ENCODE data around the gene ATP7A. TPM values are rescaled to one million over a fixed set of nuclear protein-coding genes. Genes with fewer than 3 reads are reported as not detected.

Gene ATP7A
- total RNA-seq, 1 experiment from 2014 or later: 2.1 TPM

GRCh38 chrX:77969538-77969937, 59.0 kb downstream of the ATP7A start, which contains the start of gene PGAM4:
PGAM4 (minus strand) TSS chrX:77969638; CDS start chrX:77969638, 0 bp downstream.
- Histone ChIP-seq H3K9me3 (ENCODE audit: control insufficient read depth, low read depth, low read length) (peaks cover 12% of the 10 kb centered on the region), H3K4me1 (ENCODE audit: insufficient read depth, low read length) (no peaks in the 10 kb centered on the region), H3K4me2 (ENCODE audit: insufficient read depth, insufficient read length, low read length) (no peak within 1 kb of the TSS), H3K14ac (ENCODE audit: insufficient read depth, low read length) (no peak within 1 kb of the TSS), H3T11ph (ENCODE audit: low read length) (no peak within 1 kb of the TSS), H3K27me3 (ENCODE audit: insufficient read depth, low read length) (no peaks in the 10 kb centered on the region), H3K23ac (ENCODE audit: insufficient read length, low read depth, low read length) (no peak within 1 kb of the TSS), H2BK5ac (ENCODE audit: insufficient read length, low read length) (no peak within 1 kb of the TSS), H4K5ac (ENCODE audit: insufficient read length, low read depth, low read length) (no peak within 1 kb of the TSS), H4K20me1 (ENCODE audit: control insufficient read depth, insufficient read depth, insufficient read length) (no peaks in the 10 kb centered on the region), H3K9ac (ENCODE audit: extremely low read depth, insufficient read length, low read length) (no peak within 1 kb of the TSS), H4K8ac (replicated peaks; ENCODE audit: insufficient read length, low read depth, low read length) (no peak within 1 kb of the TSS), H3K18ac (ENCODE audit: insufficient read length, low read depth, low read length) (no peak within 1 kb of the TSS), H4K91ac (ENCODE audit: insufficient read length, low read depth, low read length) (no peak within 1 kb of the TSS), H3K23me2 (ENCODE audit: insufficient read length, low read depth, low read length, poor library complexity, severe bottlenecking) (no peaks in the 10 kb centered on the region), H3K4ac (ENCODE audit: low read depth, low read length) (no peak within 1 kb of the TSS), H3K56ac (ENCODE audit: insufficient read length, low read depth, low read length) (no peak within 1 kb of the TSS), H2BK12ac (ENCODE audit: insufficient read length, low read depth, low read length) (no peak within 1 kb of the TSS), H3K27ac (ENCODE audit: insufficient read length, low read depth, low read length) (no peak within 1 kb of the TSS), H2BK20ac (ENCODE audit: low read depth, low read length, poor library complexity, severe bottlenecking) (no peak within 1 kb of the TSS), H2AK5ac (ENCODE audit: insufficient read length, low read length) (no peak within 1 kb of the TSS), H2AFZ (ENCODE audit: low read length) (no peak within 1 kb of the TSS), H2BK120ac (ENCODE audit: low read depth, low read length, poor library complexity, severe bottlenecking) (no peak within 1 kb of the TSS), H3K79me2 (ENCODE audit: insufficient read depth, low read length) (no peaks in the 10 kb centered on the region), H2BK15ac (ENCODE audit: low read depth, low read length) (no peak within 1 kb of the TSS), H3K79me1 (ENCODE audit: insufficient read depth, low read depth, low read length, poor library complexity, severe bottlenecking) (no peaks in the 10 kb centered on the region)
- peaks cover 61 to 62% of the 10 kb centered on the region in 2 experiments for H3K9me3 Mint-ChIP-seq
- WGBS (ENCODE audit: extremely low coverage, insufficient read length, low lambda C conversion rate): no CpG with 5 or more reads among the region's 13 CpGs
- TF ChIP-seq, protein P1, sequence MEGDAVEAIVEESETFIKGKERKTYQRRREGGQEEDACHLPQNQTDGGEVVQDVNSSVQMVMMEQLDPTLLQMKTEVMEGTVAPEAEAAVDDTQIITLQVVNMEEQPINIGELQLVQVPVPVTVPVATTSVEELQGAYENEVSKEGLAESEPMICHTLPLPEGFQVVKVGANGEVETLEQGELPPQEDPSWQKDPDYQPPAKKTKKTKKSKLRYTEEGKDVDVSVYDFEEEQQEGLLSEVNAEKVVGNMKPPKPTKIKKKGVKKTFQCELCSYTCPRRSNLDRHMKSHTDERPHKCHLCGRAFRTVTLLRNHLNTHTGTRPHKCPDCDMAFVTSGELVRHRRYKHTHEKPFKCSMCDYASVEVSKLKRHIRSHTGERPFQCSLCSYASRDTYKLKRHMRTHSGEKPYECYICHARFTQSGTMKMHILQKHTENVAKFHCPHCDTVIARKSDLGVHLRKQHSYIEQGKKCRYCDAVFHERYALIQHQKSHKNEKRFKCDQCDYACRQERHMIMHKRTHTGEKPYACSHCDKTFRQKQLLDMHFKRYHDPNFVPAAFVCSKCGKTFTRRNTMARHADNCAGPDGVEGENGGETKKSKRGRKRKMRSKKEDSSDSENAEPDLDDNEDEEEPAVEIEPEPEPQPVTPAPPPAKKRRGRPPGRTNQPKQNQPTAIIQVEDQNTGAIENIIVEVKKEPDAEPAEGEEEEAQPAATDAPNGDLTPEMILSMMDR (conservative IDR thresholded peaks at IDR 0.05): no peak
- H3K27me3 Mint-ChIP-seq (ENCODE audit: low read depth): no peaks in the 10 kb centered on the region
- no peak within 1 kb of the TSS for H3K4me3 Mint-ChIP-seq
- no peaks in the 10 kb centered on the region; a peak in 1 of 7 replicates for H3K36me3 Mint-ChIP-seq (ENCODE audit: insufficient read depth in 1 of 3, low read depth in 3 of 3)
- H3K4me1 Mint-ChIP-seq: no peaks in the 10 kb centered on the region
- DNase-seq: no peak
- H3K27ac Mint-ChIP-seq: no peak within 1 kb of the TSS; a peak in 1 of 7 replicates
